SIG-M5 treated with dmso at 0.1 percent for 504 hours (cell line): ENCODE results near the gene PCDH12.
"Not testable (repeated sequence)": the region's sequence is repeated elsewhere in the genome, so short reads cannot be mapped to it uniquely, and the experiment has no call there.

Experiments
- DNase-seq: peaks from one replicate; lab custom pipeline; 2025; ENCODE audit not compliant: unreplicated experiment; lab: John Stamatoyannopoulos, UW

PCDH12 gene

GRCh38 chr5:141941307-141941706 is 16.7 kb downstream of the PCDH12 start:
- DNase-seq: no peak

- no peak for DNase-seq
Observed at GRCh38 chr5:141940695-141941271, 17.2 kb downstream of the PCDH12 start.

- no peak for DNase-seq
Observed at GRCh38 chr5:141935538-141935937, 22.5 kb downstream of the PCDH12 start.

GRCh38 chr5:141934099-141934844 is 23.7 kb downstream of the PCDH12 start:
- DNase-seq: no peak

- no peak for DNase-seq
Observed at GRCh38 chr5:141933151-141933550, 24.9 kb downstream of the PCDH12 start.

- no peak for DNase-seq
Observed at GRCh38 chr5:141931694-141932093, 26.3 kb downstream of the PCDH12 start.

- DNase-seq: no peak
Observed at GRCh38 chr5:141929398-141930058, 28.5 kb downstream of the PCDH12 start.

GRCh38 chr5:141928051-141928450 is 30.0 kb downstream of the PCDH12 start:
- DNase-seq: no peak

GRCh38 chr5:141926434-141926833 is 31.6 kb downstream of the PCDH12 start:
- DNase-seq: no peak

- DNase-seq: peak; percentile 98
Observed at GRCh38 chr5:141923448-141924313, 34.3 kb downstream of the PCDH12 start, which contains the start of gene DELE1. Gene DELE1, plus strand, starts transcription at chr5:141923871. Its CDS starts 71 bp downstream, at chr5:141923942.

- not testable (repeated sequence) for DNase-seq
Observed at GRCh38 chr5:141922827-141923447, 35.1 kb downstream of the PCDH12 start.

- no peak for DNase-seq
Observed at GRCh38 chr5:141920771-141921170, 37.2 kb downstream of the PCDH12 start.

- DNase-seq: no peak
Observed at GRCh38 chr5:141919218-141920119, 38.5 kb downstream of the PCDH12 start.

- no peak for DNase-seq
Observed at GRCh38 chr5:141917760-141918159, 40.2 kb downstream of the PCDH12 start.

GRCh38 chr5:141916522-141916921 is 41.5 kb downstream of the PCDH12 start:
- DNase-seq: no peak

GRCh38 chr5:141915881-141916336 is 42.1 kb downstream of the PCDH12 start:
- no peak for DNase-seq

- no peak for DNase-seq
Observed at GRCh38 chr5:141914797-141915196, 43.2 kb downstream of the PCDH12 start.

GRCh38 chr5:141914199-141914743 is 43.7 kb downstream of the PCDH12 start:
- DNase-seq: peak; percentile 39

- DNase-seq: no peak
Observed at GRCh38 chr5:141913560-141914198, 44.3 kb downstream of the PCDH12 start.
